H1 (cell line): ENCODE measurements around the gene CSRP1. TPM values are rescaled to one million over a fixed set of nuclear protein-coding genes. Genes with fewer than 3 reads are reported as not detected.

Experiments
- CHD2 ChIP-seq: IDR thresholded peaks from 2 replicates; pipeline ENCODE4 v1.6.1; 2012; ENCODE audit warnings: low read length, improper control_type of control experiment
- CHD7 ChIP-seq: fragments of 300-600 bp; sonication (generic); IDR thresholded peaks from 2 replicates; pipeline ENCODE4 v1.7.1; 2012; ENCODE audit warnings: low read length, moderate library complexity, mild to moderate bottlenecking, inconsistent platforms; ENCODE audit not compliant: insufficient replicate concordance
- GTF2F1 ChIP-seq: IDR thresholded peaks from 2 replicates; pipeline ENCODE4 v1.6.1; 2012; ENCODE audit warnings: low read depth, low read length, improper control_type of control experiment, borderline replicate concordance
- JUN ChIP-seq: IDR thresholded peaks from 2 replicates; pipeline ENCODE4 v1.6.1; 2011; ENCODE audit warnings: low read depth, mild to moderate bottlenecking, improper control_type of control experiment, low read length
- KDM1A ChIP-seq: fragments of 200-600, 300-600 bp; sonication (generic); IDR thresholded peaks from 2 replicates; pipeline ENCODE4 v1.7.1; 2016; ENCODE audit warnings: mild to moderate bottlenecking, low read length, borderline replicate concordance
- NRF1 ChIP-seq: IDR thresholded peaks from 2 replicates; pipeline ENCODE4 v1.6.1; 2011; ENCODE audit warnings: mild to moderate bottlenecking, low read depth, low read length, improper control_type of control experiment
- POU5F1 ChIP-seq: IDR thresholded peaks from 2 replicates; pipeline ENCODE4 v1.6.1; 2011; ENCODE audit warnings: low read depth, mild to moderate bottlenecking, low read length, moderate library complexity
- RNF2 ChIP-seq: fragments of 200-900, 300-1000 bp; sonication (generic); IDR thresholded peaks from 2 replicates; pipeline ENCODE4 v1.7.1; 2016; ENCODE audit warnings: borderline replicate concordance, low read depth, mild to moderate bottlenecking, antibody characterized with exemption, low read length; ENCODE audit not compliant: poor library complexity, severe bottlenecking; ENCODE audit errors: missing control alignments
- SP1 ChIP-seq: IDR thresholded peaks from 2 replicates; pipeline ENCODE4 v1.6.1; 2011; ENCODE audit warnings: low read depth, low read length
- SP4 ChIP-seq: IDR thresholded peaks from 2 replicates; pipeline ENCODE4 v1.6.1; 2012; ENCODE audit warnings: low read length, inconsistent platforms
- polyA plus RNA-seq, 7 experiments: library from polyadenylated mRNA; depleted of rRNA in 3 of 7; stranded (reverse) in 5 of 7; unstranded in 2 of 7; fragments of >200 nt in 5 of 7; fragments of 200-250 nt in 2 of 7; gene quantifications; 1 replicate in 5 of 7; 2 replicates in 1 of 7; 4 replicates in 1 of 7; pipeline versions ENCODE4 v1.2.1 to v1.2.3, GENCODE V29; 2011 to 2013; ENCODE audit warnings: missing spikeins in 2 of 7, mixed read lengths in 2 of 7
- total RNA-seq: library from RNA; stranded (reverse); fragmentation: NEBNext Ultra II Directional; extraction: Animal tissue kit (Norgen Biotek cat#: 25700); gene quantifications from 2 replicates; pipeline ENCODE4 v1.2.1, GENCODE V29; 2021

CSRP1 gene
- total and polyA plus RNA-seq, 2 of the 8 experiments (the other 6 are each of a cell fraction or from before 2014, with no cell fraction given): 14.2 to 22.3 TPM

GRCh38 chr1:201488830-201489589, 17.9 kb downstream of the CSRP1 start (continued):
- no peak for TF ChIP-seq CHD7
- TF ChIP-seq POU5F1: no peak
- TF ChIP-seq CHD2: no peak
- no peak for TF ChIP-seq KDM1A
- TF ChIP-seq JUN: no peak
- TF ChIP-seq NRF1: no peak
- TF ChIP-seq RNF2: no peak
- no peak for TF ChIP-seq SP4
- no peak for TF ChIP-seq SP1
- no peak for TF ChIP-seq GTF2F1
